Fibroblast of skin of abdomen (primary cell): ENCODE measurements around the gene PML. TPM values are rescaled to one million over a fixed set of nuclear protein-coding genes. Genes with fewer than 3 reads are reported as not detected.
A peak's percentile ranks its signal among the peaks of the same experiment; 100 is the strongest.

ENCODE experiments used
- DNase-seq: peaks from one replicate; pipeline ENCODE4 v3.0.0-alpha.2; 2013
- polyA plus RNA-seq, 2 experiments: library from polyadenylated mRNA; unstranded; fragments of 120-200 nt; gene quantifications; one replicate each; pipeline ENCODE4 v1.2.1, GENCODE V29; 2013; ENCODE audit not compliant: insufficient read length in 2 of 2

PML gene, protein sequence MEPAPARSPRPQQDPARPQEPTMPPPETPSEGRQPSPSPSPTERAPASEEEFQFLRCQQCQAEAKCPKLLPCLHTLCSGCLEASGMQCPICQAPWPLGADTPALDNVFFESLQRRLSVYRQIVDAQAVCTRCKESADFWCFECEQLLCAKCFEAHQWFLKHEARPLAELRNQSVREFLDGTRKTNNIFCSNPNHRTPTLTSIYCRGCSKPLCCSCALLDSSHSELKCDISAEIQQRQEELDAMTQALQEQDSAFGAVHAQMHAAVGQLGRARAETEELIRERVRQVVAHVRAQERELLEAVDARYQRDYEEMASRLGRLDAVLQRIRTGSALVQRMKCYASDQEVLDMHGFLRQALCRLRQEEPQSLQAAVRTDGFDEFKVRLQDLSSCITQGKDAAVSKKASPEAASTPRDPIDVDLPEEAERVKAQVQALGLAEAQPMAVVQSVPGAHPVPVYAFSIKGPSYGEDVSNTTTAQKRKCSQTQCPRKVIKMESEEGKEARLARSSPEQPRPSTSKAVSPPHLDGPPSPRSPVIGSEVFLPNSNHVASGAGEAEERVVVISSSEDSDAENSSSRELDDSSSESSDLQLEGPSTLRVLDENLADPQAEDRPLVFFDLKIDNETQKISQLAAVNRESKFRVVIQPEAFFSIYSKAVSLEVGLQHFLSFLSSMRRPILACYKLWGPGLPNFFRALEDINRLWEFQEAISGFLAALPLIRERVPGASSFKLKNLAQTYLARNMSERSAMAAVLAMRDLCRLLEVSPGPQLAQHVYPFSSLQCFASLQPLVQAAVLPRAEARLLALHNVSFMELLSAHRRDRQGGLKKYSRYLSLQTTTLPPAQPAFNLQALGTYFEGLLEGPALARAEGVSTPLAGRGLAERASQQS
- polyA plus RNA-seq (2013, experiment 1 of 2; ENCODE audit: insufficient read length), result 58.0 TPM
- 61.1 TPM for polyA plus RNA-seq (2013, experiment 2 of 2; ENCODE audit: insufficient read length)

DNA sequence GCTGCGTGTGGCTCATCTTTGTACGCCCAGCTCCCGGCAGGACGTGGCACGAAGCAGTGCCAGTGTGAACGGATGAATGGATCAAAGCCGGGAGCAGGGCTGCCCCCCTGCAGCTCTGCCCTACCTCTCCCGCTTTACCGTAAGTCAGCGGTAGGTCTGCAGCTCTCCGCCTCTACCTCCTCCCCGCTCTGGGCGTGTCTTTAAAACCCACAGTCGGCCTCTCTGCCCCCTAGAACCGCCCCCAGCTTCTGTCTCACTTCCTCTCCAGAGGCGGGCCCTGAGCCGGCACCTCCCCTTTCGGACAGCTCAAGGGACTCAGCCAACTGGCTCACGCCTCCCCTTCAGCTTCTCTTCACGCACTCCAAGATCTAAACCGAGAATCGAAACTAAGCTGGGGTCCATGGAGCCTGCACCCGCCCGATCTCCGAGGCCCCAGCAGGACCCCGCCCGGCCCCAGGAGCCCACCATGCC, at the start of gene PML:
PML (plus strand) TSS at position 304 of the 471 bp plus-strand sequence; CDS start at position 401, 97 bp downstream.
- DNase-seq, result peak; percentile 95

DNA sequence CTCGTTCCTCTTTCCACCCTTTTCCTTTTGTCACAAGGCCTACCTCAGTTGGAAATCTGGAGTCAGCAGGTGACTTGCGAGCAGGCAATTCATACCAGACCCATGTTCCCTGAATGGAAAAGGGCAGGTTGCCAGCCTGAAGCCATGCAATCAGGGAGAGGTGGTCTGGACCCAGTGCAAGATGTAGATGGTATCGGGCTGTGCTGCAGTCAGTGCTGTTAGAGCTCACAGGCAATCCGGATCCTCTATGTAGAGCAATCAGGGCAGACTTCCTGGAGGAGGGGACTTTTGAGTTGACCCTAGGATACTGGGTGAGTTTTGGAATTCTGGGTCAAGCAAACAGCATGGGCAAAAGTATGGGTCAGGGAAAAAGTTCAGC, 49.4 kb upstream of the PML start:
- DNase-seq, result no peak

DNA sequence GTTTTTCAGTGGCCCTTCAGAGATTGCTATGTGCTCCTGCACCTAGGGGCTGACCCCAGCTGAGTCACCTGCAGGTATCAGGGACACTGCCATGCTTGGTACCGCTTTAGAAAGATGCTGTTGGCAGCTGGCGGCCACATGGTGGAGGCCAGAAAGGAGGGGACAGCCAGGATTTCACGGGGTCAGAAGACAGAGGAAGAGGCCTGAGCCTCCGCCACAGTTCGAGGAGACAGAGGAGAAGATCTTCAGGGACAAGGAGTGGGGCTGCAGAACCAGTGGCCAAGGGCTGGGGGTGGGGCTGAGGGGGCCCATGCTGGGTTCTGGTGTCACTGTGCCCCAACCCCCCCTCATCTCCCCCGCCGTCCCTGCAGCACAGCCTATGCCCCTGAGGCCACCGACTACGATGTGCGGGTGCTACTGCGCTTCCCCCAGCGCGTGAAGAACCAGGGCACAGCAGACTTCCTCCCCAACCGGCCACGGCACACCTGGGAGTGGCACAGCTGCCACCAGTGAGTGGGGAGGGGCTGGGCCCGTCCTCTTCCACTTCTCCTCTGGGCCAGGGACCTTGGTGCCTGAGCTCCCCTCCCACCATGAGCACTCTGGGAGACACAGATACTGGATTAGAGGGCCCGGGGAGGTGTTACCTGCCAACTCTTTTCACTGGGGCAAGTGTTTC, 48.3 kb upstream of the PML start:
- DNase-seq, result no peak

DNA sequence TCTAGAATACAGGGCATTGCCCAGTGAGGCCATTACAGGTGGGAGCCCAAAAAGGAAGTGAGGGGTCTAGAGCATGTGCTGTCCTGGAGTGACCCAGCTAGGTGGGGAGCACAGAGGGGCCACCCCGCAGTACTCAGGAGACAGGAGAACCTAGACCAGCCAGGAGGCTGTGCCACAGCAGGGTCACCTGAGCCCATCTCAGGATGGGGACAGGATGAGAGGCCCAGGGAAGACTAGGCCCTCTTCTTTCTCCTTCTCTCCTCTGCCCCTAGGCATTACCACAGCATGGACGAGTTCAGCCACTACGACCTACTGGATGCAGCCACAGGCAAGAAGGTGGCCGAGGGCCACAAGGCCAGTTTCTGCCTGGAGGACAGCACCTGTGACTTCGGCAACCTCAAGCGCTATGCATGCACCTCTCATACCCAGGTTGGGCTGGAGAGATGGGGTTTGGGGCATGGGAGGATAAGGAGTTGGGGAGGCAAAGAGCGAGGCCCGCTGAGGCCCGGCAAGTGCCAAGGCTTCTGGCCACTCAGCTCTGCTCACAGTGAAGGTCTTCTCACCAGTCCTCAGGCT, 47.6 kb upstream of the PML start:
- no peak for DNase-seq

DNA sequence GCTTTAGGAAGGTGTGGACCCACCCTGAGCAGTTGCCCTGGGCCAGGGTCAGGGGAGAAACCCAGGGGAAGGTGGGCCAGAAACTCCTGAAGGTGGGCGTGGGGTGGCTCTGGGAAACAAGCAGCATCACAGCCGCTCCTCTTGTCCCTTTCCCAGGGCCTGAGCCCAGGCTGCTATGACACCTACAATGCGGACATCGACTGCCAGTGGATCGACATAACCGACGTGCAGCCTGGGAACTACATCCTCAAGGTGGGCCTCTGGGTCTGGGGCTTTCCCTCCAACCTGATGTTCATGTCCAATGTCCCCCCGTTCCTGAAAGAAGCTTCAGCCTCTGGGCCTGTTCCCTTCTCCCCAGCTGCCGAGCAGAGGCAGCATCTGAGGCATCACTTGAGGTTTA, 46.9 kb upstream of the PML start:
- no peak for DNase-seq

DNA sequence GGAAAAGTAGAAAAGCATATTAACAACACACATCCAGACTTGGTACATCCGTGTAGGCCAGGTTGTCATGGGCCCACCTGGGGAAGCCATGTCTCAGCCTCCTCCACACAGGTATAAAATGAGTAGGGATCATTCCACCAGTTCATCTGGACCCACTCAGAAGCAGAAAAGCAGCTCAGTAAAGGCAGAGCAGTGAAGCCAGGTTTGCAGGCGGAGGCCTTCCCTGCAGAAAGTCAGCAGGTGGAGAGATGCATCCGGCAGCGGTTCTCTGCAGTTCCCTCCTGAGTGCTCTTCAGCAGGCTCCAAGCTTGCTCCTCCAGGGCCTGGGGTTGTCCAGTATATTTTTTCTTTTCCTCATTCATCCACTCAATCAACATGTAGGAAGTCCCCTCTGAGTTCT, 46.1 kb upstream of the PML start:
- no peak for DNase-seq

DNA sequence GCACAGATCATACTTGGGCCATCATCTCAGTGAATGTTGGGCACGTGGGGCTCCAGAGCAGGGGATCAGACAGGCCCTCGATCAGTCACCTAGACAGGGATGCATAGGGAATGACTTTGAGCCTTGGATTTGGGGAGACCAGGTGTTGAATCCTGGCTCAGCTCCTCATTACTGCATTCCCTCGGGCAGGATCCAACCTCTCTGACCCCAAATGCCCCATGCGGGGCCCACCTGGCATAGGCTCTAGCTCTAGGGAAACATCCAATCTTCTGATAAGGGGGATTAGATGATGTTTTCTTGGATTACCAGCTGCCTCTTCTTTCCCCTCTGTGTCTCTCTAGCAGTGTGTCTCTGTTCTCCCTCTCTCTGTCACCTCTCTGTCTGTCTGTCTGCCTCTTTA, 45.5 kb upstream of the PML start:
- DNase-seq, result no peak

DNA sequence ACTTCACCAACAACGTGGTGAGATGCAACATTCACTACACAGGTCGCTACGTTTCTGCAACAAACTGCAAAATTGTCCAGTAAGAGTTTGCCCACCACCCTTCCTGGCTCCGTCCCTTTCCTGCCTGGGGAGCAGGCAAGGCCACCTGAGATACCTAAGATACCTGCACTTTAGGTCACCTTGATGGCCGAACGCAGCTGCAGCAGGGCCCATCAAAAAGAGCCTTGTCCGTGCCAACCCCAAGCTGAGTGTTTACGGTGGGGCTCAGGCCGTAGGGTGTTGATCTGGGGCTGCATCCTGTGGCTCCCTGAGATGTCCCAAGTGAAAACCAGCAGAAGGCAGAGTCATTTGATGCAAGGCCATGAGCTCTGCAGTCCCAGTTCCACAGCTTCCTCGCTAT, 45.0 kb upstream of the PML start:
- no peak for DNase-seq

DNA sequence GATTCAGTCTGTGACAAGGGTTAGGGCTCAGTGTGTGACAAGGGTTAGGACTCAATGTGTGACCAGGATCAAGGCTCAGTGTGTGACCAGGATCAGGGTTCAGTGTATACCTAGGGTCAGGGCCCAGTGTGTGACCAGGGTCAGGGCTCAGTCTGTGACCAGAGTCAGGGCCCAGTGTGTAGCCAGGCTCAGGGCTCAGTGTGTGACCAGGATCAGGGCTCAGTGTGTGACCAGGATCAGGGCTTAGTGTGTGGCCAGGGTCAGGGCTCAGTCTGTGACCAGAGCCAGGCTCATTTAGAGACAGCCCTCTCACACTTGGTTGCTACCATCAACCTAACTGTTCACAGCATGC, 44.1 kb upstream of the PML start:
- DNase-seq, result no peak

DNA sequence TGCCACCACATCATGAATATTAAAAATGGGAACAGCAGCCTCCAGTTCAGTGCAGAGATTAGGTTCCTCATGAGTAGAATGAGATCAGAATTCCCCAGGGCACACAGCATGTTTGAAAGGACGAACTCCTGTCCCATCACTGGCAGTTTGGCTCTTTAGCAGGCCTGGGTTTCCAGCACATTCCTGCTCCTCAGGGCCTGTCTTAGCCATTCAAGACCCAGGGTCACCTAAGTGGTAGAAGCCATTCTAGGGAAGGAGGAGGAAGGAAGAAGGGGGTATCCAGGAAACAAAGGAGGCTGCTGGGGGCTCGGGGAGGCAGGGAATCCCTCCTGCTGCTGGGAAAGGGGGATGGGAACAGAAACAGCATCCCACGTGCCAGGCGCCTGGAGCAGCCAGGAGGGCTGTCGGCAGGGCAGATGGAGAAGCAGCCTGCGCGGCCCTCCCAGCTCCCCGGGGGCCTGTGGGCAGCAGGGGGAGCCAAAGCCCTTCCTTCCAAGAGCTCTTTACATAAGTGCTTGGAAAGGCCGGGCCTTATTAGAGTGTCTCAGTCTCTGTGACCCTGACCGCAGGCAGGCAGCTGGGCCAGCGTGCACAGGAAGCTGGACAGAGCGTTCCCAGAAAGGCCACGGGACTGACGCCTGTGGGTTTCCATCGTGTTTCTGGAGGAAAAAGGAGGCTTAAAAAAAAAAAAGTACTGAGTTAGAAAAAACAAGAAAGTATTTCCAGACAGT, 43.5 kb upstream of the PML start:
- peak; percentile 94 for DNase-seq

DNA sequence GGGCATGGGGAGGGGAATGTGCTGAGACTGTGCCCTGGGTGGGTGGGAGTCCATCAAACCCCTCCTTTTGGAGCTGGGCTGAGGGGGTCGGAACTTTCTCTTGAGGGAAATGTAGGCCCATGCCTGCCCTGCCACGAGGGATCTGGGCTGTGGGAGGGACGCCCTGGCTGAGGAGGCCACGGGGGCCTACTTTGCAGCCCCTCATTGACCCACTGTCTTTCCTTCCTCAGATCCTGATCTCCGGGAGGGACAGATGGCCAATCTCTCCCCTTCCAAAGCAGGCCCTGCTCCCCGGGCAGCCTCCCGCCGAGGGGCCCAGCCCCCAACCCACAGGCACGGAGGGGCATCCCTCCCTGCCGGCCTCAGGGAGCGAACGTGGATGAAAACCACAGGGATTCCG, 42.9 kb upstream of the PML start:
- DNase-seq, result no peak

DNA sequence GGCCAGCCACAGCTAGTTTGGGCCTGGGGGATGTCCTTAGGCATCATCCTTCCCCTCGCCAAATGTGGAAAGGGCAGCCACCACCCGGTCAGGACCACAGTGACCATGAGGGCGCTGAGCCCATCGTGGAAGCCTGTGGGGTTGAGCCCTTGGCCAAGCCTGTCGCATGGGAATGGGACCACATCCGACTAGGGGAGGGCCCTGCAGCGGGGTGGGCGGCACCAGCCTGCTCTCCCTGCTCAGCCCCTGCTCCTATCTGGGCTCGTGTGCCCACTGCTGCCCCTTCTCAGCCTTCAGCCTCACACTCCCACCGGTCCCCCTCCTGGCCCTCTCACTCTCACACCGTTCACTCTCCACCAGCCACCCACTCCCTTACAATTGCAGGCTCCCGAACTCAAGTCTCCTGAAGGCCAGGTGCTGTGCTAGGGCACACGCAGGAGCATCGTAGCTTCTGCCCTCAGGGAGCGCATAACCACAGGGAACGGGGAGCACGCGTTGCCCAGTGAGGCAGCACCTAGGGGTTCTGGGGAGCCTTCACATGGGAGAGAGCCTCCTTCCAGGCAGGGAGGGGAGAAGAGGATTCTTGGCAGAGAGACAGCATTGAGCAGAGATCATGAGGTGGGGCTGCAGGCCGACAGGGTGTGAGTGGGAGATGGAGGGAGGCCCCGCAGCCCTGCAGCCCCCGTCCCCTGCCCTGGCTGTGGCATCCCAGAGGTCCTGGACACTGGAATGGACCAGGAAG, 42.2 kb upstream of the PML start:
- no peak for DNase-seq

DNA sequence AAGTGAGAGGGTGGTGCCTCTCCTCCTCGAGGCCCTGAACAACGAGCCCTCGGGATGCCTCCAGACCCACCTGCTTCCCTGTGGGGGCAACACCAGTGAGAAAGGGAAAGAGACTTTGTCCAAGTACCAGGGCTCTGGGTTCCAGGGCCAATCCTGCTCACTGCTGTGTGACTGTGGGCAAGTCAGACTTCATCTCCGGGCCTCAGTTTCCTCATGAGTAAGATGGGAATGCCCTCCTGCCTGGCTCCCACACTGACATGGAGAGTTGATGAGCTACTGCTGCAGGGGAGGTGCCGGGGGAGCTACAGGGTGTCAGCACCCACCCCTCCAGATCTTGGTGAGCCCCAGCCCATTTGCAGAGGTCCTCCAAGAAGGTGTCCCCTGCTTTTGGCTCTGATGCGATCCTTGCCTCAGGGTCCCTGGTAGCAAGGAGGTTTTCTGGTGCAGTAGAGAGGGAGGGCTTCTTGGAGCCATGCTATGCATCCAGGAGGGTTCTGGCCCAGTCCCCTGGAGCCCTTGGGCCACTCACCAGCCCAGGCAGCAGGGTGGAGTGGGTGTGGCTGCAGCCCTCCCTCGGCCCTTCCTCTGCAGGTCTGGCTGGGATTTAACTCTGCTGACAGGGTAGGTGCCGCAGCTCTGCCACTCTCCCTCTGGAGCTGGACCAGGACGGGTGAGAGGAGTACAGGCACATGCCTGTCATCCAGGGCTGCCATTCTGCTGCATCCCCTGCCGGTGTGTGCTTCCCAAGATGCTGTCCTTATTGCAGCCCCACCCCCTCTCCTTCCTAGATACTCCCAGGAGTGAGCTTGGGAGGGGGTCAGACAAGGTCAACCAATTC, 41.4 kb upstream of the PML start:
- DNase-seq, result no peak

DNA sequence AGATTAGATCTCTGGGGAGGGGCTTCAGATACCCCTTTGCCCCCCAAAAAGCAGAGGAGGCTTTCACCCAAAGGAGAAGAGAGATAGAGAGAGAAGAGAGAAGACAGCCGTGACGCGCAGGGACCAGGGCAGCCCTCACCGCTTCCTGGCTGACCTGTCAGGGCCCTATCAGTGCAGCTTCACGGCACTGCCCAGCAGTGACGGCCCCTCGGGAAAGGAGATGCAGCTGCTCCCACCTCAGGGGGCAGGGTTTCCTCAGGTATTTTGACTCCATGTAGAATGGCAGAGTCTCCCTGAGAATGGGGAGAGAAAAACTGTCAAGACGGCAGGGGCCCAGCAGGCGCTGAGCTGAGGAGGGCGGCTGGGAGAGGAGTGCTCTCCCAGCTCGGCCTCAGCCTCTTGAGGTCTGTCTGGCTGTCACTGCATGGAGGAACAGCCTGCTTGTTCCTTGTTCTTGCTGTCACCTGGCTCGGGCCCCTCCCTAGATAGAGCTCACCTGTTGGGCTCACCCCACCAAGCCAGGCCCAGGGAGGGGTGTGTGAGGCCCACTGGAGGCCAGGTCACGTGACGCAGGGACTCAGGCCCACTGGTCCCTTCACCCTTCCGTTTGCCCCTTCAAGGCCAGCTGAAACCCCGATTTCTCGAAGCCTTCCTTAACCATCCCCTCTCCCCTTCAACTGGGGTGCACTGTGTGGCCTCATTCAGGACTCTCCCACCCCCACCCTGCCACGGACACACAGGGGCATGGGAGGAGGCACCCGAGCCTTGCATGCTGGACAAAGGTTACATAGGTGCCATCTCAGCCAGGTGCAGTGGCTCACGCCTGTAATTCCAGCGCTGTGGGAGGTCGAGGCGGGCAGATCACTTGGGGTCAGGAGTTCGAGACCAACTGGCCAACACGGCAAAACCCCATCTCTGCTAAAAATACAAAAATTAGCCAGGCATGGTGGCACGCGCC, 40.0 kb upstream of the PML start:
- no peak for DNase-seq

DNA sequence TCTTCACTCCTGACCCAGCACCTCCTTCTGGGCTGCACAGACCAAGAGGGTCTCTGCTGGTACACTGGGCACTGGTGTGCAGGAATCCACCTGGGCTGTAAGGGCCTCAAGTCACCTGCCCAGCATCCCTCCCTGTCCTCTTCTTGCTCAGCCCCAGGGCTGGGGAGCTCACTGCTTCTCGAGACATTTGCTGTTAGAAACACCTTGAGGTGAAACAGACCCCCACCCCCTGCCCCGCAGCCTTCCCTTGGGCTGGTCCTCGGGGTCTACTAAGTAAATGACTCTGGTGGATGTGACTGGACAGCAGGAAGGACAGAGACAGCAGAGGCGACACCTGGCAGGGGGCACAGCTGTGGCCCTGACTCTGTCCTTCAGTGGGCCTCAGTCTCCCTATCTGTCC, 39.2 kb upstream of the PML start:
- no peak for DNase-seq

DNA sequence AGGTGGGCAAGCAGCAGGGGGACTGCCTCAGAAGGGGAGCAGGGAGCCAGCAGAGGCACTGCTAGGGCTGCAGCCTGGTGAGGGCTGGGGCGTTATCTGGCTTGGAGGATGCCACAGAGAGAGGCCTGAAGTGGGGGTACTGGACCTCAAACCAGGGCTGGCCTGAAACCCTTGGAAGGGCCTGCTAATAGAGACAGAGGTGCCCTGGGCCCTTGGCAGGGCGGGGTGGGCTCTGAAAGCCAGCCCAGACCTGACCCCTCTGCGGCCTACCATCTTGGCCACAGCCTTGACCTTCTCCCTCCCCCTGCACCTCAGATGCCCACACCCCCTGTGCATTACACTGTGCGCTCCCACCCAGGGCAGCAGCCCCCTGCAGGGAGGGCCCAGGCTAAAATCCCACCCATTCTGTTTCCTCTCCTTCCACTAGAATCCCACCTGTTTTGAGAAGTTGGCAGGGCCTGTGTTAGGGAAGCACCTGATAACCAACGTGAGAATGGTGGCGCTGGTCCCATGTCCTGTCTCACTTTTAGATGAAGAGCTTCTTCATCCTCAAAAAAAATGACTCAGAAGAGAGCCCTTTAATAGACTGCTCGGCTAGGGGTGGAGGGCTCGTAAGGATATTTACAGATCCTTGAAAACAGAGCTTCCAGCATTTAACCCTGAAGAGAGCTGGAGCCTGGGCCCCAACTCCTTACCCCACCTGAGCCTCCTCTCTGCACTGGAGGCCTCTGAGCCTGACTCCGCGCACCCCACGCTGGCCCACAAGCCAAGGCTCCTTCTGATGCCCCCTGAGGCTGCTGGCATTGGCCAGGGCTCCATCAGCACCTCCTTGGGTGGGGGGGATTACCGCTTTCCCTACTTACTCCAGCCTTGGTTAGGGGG, 38.4 kb upstream of the PML start:
- DNase-seq, result no peak

DNA sequence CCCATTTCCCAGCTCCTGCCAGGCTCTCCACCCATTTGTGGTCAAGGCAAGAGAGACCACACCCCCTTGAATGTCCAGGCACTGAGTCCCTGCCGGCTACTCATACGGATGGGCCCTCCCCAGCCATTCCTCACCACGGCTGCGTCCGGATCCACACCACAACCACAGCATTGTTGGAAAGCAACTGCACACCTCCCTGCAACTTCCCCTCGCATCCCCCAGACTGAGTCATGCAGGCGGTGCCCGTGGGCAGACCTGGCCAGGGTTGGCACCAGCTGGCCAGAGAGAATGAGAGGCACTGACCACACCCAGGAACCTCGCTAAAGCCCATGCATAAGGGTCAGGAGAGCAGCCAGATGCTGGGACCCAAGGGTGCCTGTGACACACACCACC, 37.8 kb upstream of the PML start:
- peak; percentile 90 for DNase-seq

DNA sequence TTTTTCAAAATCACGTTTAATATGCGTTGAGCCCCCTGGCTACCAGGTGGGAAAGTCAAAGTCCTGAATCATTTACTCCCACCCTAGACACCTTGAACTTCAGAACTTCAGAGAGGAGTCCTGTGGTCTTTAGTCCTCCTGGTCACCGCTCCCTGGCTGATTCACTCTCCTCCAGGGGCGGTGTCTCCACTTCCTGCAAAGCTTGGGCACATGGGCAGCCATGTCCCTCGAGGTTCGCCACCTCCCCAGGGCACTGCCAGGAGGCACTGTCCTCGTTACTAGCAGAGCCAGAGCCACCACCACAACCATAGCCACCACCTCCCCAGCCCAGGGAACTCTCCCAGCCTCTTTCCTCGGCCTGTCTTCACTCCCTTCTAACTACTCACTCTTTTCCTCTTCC, 37.2 kb upstream of the PML start:
- DNase-seq, result no peak
